Measurements from ENCODE around the gene EDIL3. TPM values are rescaled to one million over a fixed set of nuclear protein-coding genes. Genes with fewer than 3 reads are reported as not detected.

The EDIL3 gene
- total and polyA plus RNA-seq, 2 of the 8 experiments (the other 6 are each of a cell fraction or from before 2014, with no cell fraction given) = 14.7 to 47.2 TPM

GRCh38 chr5:84255315-84255714, 129.4 kb downstream of the EDIL3 start:
- H2BK20ac ChIP-seq (ENCODE audit: low read length) = no peak overlapping the region
- H3K23me2 ChIP-seq (ENCODE audit: low read depth, low read length) = no peaks in the 10 kb centered on the region
- no peak overlapping the region for H3K23ac ChIP-seq (ENCODE audit: insufficient read length)
- H3K36me3 ChIP-seq (ENCODE audit: control insufficient read depth in 2 of 4, insufficient read depth in 4 of 4, low read length in 3 of 4) = no peaks in the 10 kb centered on the region; a peak in 1 of 8 replicates
- DNase-seq (ENCODE audit: low read depth in 1 of 2, low spot score in 2 of 2) (no peak), FAIRE-seq (no peak)
- no peak overlapping the region for H2AK5ac ChIP-seq (ENCODE audit: low read depth, low read length)
- no peak overlapping the region for H3K27ac ChIP-seq (ENCODE audit: low read depth, low read length)
- POLR2A ChIA-PET (ENCODE audit: partially characterized antibody) = interaction anchor here (1.3 kb wide), 1 partner anchor 9 kb away, joined by 5 read pairs; no protein-coding TSS in a partner anchor
- no peak overlapping the region for H3K18ac ChIP-seq (ENCODE audit: extremely low read depth, low read length)
- no peaks in the 10 kb centered on the region for H3K79me1 ChIP-seq (ENCODE audit: low read depth, low read length)
- H4K20me1 ChIP-seq (replicated peaks in 1 of 2; ENCODE audit: control insufficient read depth in 1 of 2, insufficient read depth in 2 of 2, low read length in 2 of 2) = no peaks in the 10 kb centered on the region
- no peaks in the 10 kb centered on the region for H3K27me3 ChIP-seq (replicated peaks in 1 of 4; ENCODE audit: control insufficient read depth in 3 of 4, extremely low read depth in 1 of 4, insufficient read depth in 3 of 4, low read length in 3 of 4)
- H2AFZ ChIP-seq (ENCODE audit: low read length) = no peak overlapping the region
- no peaks in the 10 kb centered on the region for H3K4me1 ChIP-seq (replicated peaks in 1 of 4; ENCODE audit: control insufficient read depth in 3 of 4, insufficient read depth in 4 of 4, low read length in 3 of 4)
- no peak overlapping the region for H4K5ac ChIP-seq (ENCODE audit: insufficient read length, low read depth, low read length)
- no peak overlapping the region for H2BK15ac ChIP-seq (ENCODE audit: low read length)
- H2BK120ac ChIP-seq (replicated peaks; ENCODE audit: low read depth, low read length) = no peak overlapping the region
- no peak overlapping the region for H3K4me2 ChIP-seq (ENCODE audit: insufficient read depth in 1 of 2, low read depth in 2 of 2, low read length in 2 of 2)
- H2BK5ac ChIP-seq (ENCODE audit: low read depth, low read length) = no peak overlapping the region
- no peak overlapping the region for H3K14ac ChIP-seq (ENCODE audit: insufficient read length)
- no peak overlapping the region for H4K8ac ChIP-seq (ENCODE audit: extremely low read depth, insufficient read depth, low read length)
- no peak overlapping the region for H4K91ac ChIP-seq (replicated peaks; ENCODE audit: insufficient read length, low read length)
- CTCF ChIA-PET (ENCODE audit: partially characterized antibody) = interaction anchor here (0.7 to 1.9 kb wide), 12 partner anchors 9 to 533 kb away, joined by 3 to 9 read pairs (median 3); no protein-coding TSS in a partner anchor
- no peak overlapping the region for H3K4me3 ChIP-seq (ENCODE audit: extremely low read depth in 1 of 4, insufficient read depth in 2 of 4, low read depth in 3 of 4, low read length in 4 of 4)
- H3K9ac ChIP-seq (replicated peaks in 1 of 4; ENCODE audit: extremely low read depth in 1 of 4, low read depth in 3 of 4, low read length in 3 of 4) = no peak overlapping the region
- no peaks in the 10 kb centered on the region for H3K9me3 ChIP-seq (ENCODE audit: insufficient read depth in 2 of 2, low read depth in 1 of 2, low read length in 1 of 2)
- H3K79me2 ChIP-seq (ENCODE audit: control insufficient read depth in 1 of 2, insufficient read depth in 2 of 2, low read length in 2 of 2) = no peaks in the 10 kb centered on the region
- H3K4ac ChIP-seq (replicated peaks; ENCODE audit: insufficient read length, low read depth, low read length) = no peak overlapping the region
- H3K56ac ChIP-seq (replicated peaks; ENCODE audit: insufficient read length, low read depth, low read length) = no peak overlapping the region
- TF ChIP-seq CTCF (IDR thresholded peaks at IDR 0.05; ENCODE audit: control extremely low read depth in 1 of 3, insufficient read depth in 1 of 3, low read depth in 1 of 3, low read length in 3 of 3) (peak in 2 of 3 experiments; percentile 31; a peak in 2 of 4 replicates), TAF1 (IDR thresholded peaks at IDR 0.05; ENCODE audit: low read depth, low read length) (no peak), RAD21 (IDR thresholded peaks at IDR 0.05 in 1 of 2, conservative IDR thresholded peaks at IDR 0.05 in 1 of 2; ENCODE audit: low read depth in 2 of 2, low read length in 2 of 2) (peak; percentile 36 to 40; a peak in 3 of 4 replicates)
- H2BK12ac ChIP-seq (ENCODE audit: low read depth, low read length) = no peak overlapping the region

Data from H1 (cell line).